ENCODE measurements around the gene NTF3. TPM values are rescaled to one million over a fixed set of nuclear protein-coding genes. Genes with fewer than 3 reads are reported as not detected.
A peak's percentile ranks its signal among the peaks of the same experiment; 100 is the strongest.

The NTF3 gene
- polyA plus RNA-seq, 3 donors: 4.1 to 6.4 (median 5.5) TPM

DNA sequence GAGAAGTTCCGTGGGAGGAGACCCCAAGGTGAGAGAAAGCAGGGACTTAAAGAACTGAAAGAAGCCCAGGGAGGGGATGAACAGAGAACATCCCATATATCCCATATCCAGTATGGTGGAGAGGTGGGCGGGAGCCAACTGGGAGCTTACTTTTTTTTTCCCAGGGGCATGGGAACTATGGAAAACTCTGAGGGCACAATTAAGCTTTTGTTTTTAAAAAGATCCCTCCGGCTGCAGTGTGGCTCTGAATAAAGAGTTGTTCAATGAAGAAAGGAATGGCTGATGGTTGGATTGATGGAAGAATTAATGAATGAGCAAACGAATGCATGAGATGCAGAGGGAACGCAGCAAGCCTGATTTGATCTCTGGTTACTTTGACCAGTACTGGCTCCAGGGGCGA lies 12.6 kb downstream of the NTF3 start:
- DNase-seq (ENCODE audit: extremely low read depth in 1 of 11, low read depth in 9 of 11, low spot score in 4 of 11): no peak

DNA sequence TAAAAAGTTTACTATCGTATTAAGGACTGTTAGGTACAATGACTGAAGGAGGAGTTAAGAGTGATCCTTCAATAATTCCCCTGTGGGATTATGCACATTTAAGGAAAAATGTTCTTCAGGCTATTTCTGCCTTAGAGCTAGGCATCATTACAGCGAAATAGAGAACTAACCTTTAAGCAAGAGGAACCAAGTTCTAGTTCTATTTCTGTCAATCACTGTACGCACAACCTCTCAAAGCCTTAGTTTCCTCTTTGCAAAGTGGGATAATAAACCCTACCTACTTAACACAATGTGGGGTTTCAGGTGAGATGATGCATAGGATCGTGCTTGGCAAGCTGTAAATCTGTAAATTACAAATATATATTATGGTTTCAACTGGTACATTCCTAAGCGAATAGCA lies 15.4 kb downstream of the NTF3 start:
- no peak for DNase-seq (ENCODE audit: extremely low read depth in 1 of 11, low read depth in 9 of 11, low spot score in 4 of 11)

DNA sequence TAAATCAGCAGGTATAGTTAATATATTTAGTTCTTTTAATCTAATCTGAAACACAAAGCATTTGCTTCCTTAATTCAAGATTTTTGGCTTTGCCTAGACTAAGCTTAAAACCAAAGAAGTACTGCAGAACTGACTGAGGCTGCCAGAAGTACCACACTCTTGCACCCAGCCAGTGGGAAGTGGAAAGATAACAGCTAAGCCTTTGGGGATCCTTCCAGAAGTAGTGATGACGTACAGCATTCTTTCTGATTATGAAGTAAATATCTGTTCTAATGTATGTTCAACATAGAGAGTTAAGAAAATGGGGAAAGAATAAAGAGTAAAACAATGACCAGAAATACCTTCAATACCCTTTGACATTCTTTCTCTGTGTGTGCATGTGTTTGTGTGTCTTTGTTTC lies 19.3 kb downstream of the NTF3 start:
- DNase-seq (ENCODE audit: extremely low read depth in 1 of 11, low read depth in 9 of 11, low spot score in 4 of 11): no peak

DNA sequence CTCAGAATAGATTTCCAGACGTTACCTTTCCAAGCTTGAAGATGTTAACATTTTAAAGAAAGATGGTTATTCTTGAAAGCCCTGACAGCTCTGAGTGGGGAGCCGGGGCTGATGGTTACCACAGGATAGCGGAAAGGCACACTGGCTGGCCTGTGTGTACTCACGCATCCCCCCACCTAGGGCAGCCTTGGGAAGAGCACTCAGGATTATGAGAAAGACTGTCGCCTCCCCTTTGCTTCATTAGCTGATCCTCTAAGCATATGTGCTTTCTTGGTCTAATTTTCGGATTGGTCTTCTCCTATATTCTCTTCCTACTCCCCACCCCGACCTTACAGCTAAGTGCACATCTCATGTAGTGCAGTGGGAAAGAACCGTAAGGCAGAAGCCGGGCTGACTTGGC lies 20.7 kb downstream of the NTF3 start:
- DNase-seq (ENCODE audit: extremely low read depth in 1 of 11, low read depth in 9 of 11, low spot score in 4 of 11): no peak

DNA sequence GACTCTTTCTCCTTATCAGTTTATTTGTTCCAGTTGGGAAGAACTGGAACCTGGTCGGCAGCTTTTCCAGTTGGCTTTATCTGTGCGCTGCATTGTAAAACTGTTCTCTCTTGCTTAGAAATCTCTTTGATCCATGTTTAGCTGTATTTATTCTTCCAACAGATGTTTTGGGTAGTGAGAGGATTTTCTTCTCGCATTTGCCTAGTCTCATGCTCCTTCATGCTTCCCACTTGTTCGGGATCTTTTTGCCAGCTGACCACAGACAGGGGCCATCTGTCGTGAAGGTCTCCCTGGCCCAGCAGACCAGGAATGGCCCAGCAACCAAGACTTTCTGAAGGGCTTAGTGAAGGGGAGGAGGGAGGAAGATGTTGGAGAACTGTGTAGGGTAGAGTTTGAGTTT lies 21.6 kb downstream of the NTF3 start:
- DNase-seq (ENCODE audit: extremely low read depth in 1 of 11, low read depth in 9 of 11, low spot score in 4 of 11): no peak

DNA sequence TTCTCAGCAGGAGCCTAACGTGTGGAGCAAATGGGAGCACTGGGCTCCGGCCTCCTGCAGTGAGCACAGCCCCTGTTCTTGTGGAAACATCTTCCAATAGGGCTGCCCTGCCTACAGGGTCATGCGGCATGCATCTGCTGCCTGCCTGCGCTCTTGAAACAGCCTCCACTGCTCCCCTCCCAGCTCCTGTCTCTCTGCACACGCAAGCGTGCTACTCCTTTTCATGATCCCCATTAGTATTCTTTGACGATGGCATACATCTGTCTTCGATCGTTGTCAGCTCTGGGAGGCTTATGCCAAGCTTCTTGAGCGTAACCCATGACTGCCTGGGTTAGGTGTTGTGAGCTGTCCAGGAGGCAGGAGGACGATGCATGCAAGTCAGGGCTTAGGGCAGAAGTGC lies 23.1 kb downstream of the NTF3 start:
- DNase-seq (ENCODE audit: extremely low read depth in 1 of 11, low read depth in 9 of 11, low spot score in 4 of 11): no peak

DNA sequence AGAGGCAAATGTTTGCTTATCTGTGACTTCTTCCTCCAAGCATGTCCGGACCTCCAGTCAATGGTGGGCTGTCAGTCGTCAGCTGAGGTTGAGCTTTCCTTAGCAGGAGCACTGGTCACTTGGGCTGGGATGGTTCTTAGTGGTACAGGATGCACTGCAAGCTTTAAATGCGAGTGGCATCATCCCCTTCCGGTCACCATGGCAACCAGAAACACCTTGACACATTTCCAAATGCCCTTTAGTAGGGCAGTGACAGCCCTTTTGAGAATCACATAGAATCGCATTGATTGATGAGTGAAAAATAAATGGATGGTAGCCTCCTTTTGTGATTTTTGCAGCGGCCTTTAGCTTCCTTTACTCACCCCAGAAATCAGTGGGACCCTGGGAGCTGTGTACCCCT lies 24.1 kb downstream of the NTF3 start:
- DNase-seq (ENCODE audit: extremely low read depth in 1 of 11, low read depth in 9 of 11, low spot score in 4 of 11): no peak

DNA sequence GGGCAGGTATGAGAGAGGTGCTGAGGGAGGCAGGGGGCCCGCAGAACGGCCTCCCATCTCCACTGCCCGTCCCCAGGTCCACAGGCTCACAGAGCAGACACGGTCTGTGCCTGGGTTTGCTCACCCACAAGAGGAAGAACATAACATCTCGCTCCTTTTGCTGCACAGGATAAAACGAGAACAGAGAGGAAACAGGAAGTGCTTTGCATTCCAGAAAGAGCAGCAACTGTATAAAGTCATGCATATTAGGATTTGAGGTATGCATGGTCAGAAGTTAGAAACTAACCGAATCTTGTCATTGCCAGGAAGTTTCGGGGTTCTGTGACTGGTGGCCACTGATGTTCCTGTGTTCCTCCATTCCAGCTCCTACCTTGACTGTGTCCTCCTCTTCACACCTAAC lies 25.0 kb downstream of the NTF3 start:
- DNase-seq (ENCODE audit: extremely low read depth in 1 of 11, low read depth in 9 of 11, low spot score in 4 of 11): peak in 2 of 11 donors; percentile 42 to 48

DNA sequence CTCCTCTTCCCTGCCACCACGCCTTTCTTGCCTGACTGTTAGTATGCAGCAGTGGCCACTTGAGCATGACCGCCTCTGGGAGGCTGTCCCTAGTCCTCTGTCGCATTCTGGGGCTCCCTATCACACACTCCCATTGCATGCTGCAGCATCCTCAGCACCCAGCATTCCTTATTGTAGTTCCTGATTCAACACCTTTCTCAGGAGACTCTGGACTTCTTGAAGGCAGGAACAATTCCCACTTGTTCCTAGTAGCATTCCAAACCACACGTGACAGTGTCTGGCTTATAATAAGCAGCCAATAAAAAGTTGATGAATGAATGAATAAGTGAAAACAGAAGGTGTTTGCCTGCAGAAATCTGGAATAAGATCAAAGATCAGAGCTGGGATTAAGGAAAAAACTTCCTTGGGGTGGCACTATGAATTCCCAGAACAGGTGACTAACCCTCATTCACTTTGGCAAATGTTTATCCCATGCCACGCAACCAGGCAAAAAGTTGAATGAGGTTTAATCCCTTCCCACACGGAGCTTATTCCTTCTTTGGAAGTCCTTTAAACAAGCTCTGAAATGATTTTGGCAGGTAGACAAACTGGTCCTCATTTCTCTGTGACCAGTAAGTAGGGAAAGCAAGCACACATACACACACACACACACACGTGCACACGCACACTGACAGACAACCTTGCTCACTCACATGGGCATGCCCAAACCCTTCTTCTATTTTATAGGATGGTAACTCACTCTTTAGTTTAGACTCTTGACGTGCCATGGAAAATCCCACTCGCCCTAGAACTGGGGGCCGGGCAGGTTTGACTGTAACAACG lies 26.5 kb downstream of the NTF3 start:
- DNase-seq (ENCODE audit: extremely low read depth in 1 of 11, low read depth in 9 of 11, low spot score in 4 of 11): no peak

DNA sequence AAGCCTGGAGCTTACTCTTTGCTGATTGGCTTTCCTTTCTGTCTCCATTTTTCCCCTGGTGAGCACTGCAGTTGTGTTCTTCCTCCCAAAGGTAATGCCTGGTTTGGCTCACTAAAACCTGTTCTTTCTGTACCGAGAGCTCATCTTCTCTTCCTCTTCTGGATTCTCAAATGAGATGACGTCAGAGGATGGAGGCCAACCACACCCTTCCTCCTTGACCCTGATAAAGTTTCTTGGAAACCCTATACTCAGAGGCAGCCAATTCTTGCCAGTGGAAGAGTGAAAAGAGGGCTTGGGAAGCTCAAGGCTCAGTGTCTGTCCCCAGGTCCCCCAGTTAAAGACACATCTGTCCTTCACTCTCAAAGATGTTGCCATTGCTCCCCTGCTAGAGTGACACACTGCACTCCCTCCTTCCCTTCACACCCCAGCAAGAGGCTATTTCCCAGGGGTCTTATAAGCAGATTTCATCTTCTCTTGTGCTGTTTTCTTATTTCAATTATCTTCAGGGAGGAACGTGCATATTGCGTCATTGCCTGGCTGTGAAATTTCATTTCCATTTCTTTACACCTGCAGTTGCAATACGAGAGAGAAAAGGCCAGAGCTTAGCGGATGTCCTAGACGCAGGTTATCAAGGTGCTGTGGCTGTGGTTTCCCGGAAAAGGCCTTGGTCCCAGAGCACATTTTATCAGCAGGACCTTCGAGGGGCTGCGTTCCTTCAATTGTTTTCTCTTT lies 27.3 kb downstream of the NTF3 start:
- DNase-seq (ENCODE audit: extremely low read depth in 1 of 11, low read depth in 9 of 11, low spot score in 4 of 11): no peak

DNA sequence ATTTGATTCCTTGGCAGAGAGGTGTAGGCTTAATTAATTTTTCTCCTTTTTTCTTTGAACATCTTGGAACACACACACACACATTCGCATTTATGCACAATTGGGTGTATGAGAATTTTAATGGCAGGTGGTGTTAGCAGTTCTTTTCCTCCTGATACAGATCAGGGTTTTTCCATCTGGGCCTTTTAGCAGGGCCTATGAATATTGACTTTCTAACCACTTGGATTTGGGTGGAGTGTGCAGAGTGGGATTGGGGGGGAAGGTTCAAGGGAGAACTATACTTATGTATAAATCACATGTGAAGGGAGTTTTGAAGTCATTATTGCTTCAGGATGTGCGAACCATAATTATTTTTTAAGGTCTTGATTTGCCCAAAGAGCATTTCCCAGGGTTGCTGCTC lies 28.9 kb downstream of the NTF3 start:
- no peak for DNase-seq (ENCODE audit: extremely low read depth in 1 of 11, low read depth in 9 of 11, low spot score in 4 of 11)

DNA sequence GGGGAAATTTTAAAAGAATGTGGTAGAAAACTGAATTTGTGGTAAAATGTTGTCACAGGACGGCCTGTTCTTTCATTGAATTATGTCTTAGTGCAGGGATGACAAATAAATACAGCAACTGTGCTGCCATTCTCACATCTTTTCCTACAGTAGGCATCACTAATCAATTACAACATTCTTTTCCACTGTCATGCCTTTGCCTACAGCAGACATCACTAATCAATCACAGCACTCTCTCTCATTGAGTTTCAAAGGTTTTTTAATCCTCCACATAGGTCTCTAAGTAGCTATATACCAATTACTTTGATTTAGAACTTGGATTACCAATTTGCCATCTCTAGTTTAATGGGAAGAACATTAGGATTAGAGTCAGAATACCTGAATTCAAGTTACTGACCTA lies 30.1 kb downstream of the NTF3 start:
- DNase-seq (ENCODE audit: extremely low read depth in 1 of 11, low read depth in 9 of 11, low spot score in 4 of 11): no peak

DNA sequence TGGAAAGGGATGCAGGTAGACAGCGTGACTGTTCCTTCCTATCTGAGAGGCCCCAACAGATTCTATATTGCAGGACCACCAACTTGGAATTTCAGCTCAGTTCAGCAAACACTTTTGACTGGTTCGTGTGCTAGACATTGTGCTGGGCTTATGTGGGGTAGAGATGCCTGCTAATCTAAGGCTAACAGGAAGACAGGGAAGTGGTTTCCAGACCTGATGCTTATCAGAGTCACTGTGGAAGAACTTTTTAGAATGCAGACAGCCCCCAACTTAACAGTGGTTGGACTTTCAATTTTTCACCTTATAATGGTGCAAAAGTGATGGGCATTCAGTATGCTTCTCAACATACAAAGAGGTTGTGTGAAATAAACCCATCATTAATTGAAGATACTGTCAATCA lies 32.2 kb downstream of the NTF3 start:
- DNase-seq (ENCODE audit: extremely low read depth in 1 of 11, low read depth in 9 of 11, low spot score in 4 of 11): no peak

DNA sequence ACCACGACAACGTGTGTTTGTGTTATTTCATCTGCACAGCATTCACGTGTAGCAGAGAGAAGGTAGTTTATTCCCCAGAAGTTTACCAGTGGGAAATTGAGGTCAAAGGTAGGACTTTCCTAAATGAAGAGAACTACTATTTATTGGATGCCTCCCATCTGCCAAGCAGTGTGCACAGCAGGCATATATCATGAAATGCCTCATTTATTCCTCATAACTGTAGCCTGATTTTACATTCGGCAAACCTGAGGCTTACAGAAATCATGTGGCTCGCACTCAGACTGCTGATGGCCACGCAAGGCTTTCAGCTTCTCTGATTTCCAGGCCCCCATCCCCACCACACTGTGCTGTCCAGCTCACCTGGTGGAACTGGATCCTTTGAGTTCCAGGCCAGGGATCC lies 33.5 kb downstream of the NTF3 start:
- DNase-seq (ENCODE audit: extremely low read depth in 1 of 11, low read depth in 9 of 11, low spot score in 4 of 11): no peak

DNA sequence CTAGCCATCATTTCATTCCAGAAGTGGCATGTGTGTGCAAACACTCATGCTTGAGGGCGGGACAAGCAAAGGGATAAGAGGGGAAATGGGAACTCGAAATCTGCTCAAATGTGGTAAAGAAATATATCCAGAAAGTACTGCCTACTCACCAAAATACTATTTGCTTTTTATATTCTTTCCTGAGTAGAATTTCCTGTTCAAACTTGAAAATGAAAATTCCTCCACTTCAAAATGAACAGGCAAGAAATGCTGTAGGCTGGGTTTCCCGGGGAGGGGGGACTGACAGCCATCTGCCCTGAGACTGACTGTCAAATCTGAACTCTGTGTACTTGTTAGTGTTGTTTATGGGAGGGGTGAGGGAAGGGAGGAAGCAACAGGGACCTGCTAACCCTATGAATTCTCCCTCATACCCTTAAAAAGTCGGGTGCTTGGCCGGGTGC lies 34.6 kb downstream of the NTF3 start:
- DNase-seq (ENCODE audit: extremely low read depth in 1 of 11, low read depth in 9 of 11, low spot score in 4 of 11): no peak

DNA sequence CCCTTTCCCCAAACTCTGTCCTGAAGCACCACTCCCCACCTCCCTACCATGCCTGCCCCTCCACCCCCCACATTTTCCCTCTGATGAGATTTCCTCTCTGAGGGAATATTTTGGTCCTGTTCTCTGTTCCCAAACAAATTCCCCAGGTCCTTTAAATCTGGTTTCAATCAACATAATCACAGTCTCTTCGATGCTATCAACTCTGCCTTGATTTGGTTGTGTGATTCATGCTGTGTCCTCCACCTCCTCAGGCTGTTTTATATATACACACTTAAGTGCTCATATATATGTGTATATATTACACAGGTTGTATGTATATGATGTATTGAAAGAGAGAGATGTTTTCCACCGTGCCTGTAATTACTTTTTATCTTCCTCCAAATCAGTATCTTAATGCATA lies 36.0 kb downstream of the NTF3 start:
- DNase-seq (ENCODE audit: extremely low read depth in 1 of 11, low read depth in 9 of 11, low spot score in 4 of 11): no peak

DNA sequence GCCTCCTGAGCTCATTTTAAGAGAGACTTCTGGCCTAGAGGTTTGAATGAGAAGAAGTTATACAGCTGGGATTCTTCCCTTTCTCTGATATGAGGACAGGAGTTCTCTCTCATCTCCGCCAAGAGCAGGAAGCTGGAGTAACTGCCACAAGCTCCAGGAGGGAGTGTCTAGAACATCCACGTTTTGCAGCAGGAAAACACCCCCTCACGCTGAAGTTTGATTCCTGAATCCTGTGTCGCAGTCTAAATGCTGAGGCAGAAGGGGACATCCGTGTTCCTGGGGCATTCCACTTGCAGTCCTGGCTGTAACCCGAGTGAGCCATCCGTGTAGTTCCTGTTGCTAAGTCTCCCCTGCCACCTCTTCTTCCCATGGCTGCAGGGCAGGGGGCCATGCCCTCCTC lies 38.3 kb downstream of the NTF3 start:
- no peak for DNase-seq (ENCODE audit: extremely low read depth in 1 of 11, low read depth in 9 of 11, low spot score in 4 of 11)

DNA sequence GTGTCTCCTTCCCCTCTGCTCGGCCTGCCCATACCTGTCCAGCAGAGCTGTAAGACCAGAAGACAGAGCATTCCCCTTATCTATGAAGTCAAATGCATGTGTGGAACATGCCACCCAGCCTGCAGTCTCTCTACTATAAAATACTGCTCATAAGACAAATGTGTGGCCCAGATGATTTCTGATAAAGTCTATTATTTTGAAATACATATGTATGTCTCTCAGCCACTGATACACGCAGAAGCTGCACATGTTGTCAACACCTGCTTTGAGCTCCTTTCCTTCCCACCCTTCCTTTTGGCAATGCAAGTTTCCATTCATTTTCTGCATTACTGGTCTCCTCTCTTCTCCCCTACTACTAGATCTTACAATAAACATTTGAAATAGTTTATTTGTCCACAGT lies 38.8 kb downstream of the NTF3 start:
- no peak for DNase-seq (ENCODE audit: extremely low read depth in 1 of 11, low read depth in 9 of 11, low spot score in 4 of 11)

DNA sequence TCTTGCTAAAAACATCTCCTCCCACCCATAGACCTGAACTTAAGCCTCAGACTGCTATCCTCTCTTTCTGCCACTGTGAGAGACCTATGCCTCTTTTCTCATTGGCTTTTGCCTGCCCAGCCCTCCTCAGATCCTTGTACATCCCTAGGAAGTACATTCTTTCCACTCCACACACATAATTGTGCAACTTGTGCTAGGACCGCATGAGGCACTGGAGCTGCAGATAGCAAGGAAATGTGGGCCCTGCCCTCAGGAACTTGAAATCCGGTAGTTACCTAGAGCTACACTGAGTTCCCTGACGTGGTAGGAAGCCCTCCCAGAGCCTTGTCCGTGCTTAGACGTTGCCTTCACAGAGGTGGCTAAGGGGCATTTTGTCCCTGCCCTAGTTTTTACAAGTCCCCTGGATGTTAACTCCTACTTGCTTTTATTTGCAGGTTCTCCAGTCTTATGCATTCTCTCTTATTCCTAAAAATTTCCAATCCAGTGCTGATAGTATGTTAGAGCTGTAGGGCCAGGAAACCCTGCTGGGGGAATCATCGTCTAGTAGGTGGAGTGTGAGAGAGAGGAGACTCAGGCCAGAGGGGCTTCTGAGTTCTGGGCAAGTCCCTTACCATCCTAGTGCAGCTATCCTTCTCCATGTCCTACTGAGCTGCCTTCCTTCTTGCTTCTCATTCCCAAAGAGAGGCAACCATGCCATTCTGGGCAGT lies 41.3 kb downstream of the NTF3 start:
- no peak for DNase-seq (ENCODE audit: extremely low read depth in 1 of 11, low read depth in 9 of 11, low spot score in 4 of 11)

DNA sequence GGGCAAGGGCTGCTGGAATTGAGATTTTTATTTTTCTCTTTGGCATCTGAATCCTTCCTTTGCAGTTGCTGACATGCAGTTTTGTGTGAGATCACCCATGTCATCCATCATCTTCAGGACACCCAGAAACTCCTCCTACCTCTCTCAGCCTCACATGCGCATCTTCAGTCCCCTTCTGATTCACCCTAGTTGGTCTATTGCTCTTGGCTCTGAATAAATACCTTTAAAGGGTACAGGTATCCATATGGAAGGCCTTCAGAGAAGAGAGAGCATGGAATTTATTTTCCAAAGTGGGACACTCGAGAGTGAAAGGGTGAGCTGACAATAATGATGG lies 41.8 kb downstream of the NTF3 start:
- no peak for DNase-seq (ENCODE audit: extremely low read depth in 1 of 11, low read depth in 9 of 11, low spot score in 4 of 11)
